Fibroblast of lung (primary cell): Measurements from ENCODE around the gene DIAPH1. TPM values are rescaled to one million over a fixed set of nuclear protein-coding genes. Genes with fewer than 3 reads are reported as not detected.

ENCODE experiments used
- DNase-seq, 2 donors: peaks; one replicate each; pipeline versions ENCODE4 v3.0.0 to v3.0.0-alpha.2; 2010; ENCODE audit warnings: low read depth in 2 of 2
- H2AFZ ChIP-seq: 2 replicates; pipeline ENCODE4 v1.5.1; 2012; ENCODE audit warnings: low read length, control low read depth, inconsistent platforms
- H3K27ac ChIP-seq: 2 replicates; pipeline ENCODE4 v1.5.1; 2011; ENCODE audit warnings: low read length, control low read depth; ENCODE audit not compliant: insufficient read depth
- H3K27me3 ChIP-seq: 2 replicates; pipeline ENCODE4 v1.5.1; 2011; ENCODE audit warnings: mild to moderate bottlenecking, low read length; ENCODE audit not compliant: control insufficient read depth, insufficient read depth
- H3K36me3 ChIP-seq: 2 replicates; pipeline ENCODE4 v1.5.1; 2011; ENCODE audit warnings: low read length; ENCODE audit not compliant: control insufficient read depth, insufficient read depth
- H3K4me1 ChIP-seq: 2 replicates; pipeline ENCODE4 v1.5.1; 2011; ENCODE audit warnings: low read length; ENCODE audit not compliant: control insufficient read depth, insufficient read depth; ENCODE audit errors: extremely low read depth
- H3K4me2 ChIP-seq: 2 replicates; pipeline ENCODE4 v1.5.1; 2011; ENCODE audit warnings: low read length, control low read depth; ENCODE audit not compliant: insufficient read depth; ENCODE audit errors: extremely low read depth
- H3K4me3 ChIP-seq, 4 experiments: fragments of 200-600 bp in 1 of 4; sonication (generic) in 1 of 4; replicated peaks in 1 of 4; 2 replicates each; pipeline ENCODE4 v1.5.1; 2011 to 2016; ENCODE audit warnings: low read length in 4 of 4, low read depth in 3 of 4, mild to moderate bottlenecking in 3 of 4, control low read depth in 2 of 4, inconsistent platforms in 1 of 4, mixed read lengths in 1 of 4; ENCODE audit not compliant: insufficient read depth in 1 of 4; ENCODE audit errors: control extremely low read depth in 1 of 4
- H3K79me2 ChIP-seq: 2 replicates; pipeline ENCODE4 v1.5.1; 2012; ENCODE audit warnings: mild to moderate bottlenecking, low read length, inconsistent platforms; ENCODE audit not compliant: control insufficient read depth, insufficient read depth
- H3K9ac ChIP-seq: 2 replicates; pipeline ENCODE4 v1.5.1; 2011; ENCODE audit warnings: mild to moderate bottlenecking, low read length, control low read depth; ENCODE audit not compliant: insufficient read depth
- H3K9me3 ChIP-seq: 2 replicates; pipeline ENCODE4 v1.5.1; 2012; ENCODE audit warnings: low read depth, low read length; ENCODE audit not compliant: control insufficient read depth, insufficient read depth
- H4K20me1 ChIP-seq: 2 replicates; pipeline ENCODE4 v1.5.1; 2011; ENCODE audit warnings: low read length; ENCODE audit not compliant: control insufficient read depth, insufficient read depth; ENCODE audit errors: extremely low read depth
- CTCF ChIP-seq, 2 donors: IDR thresholded peaks in 1 of 2; conservative IDR thresholded peaks in 1 of 2; 1 replicate in 1 of 2; 2 replicates in 1 of 2; pipeline ENCODE4 v1.5.1; 2011 to 2012; ENCODE audit warnings: low read length in 2 of 2, control low read depth in 1 of 2, inconsistent platforms in 1 of 2, low read depth in 1 of 2, mild to moderate bottlenecking in 1 of 2
- EZH2 ChIP-seq: IDR thresholded peaks from 2 replicates; pipeline ENCODE4 v1.5.1; 2012; ENCODE audit warnings: low read length, control low read depth, mild to moderate bottlenecking; ENCODE audit errors: missing control alignments
- polyA plus RNA-seq, 2 donors: library from polyadenylated mRNA; depleted of rRNA in 1 of 2; stranded (reverse) in 1 of 2; unstranded in 1 of 2; fragments of >200 nt; gene quantifications; 2 replicates each; pipeline ENCODE4 v1.2.1, GENCODE V29; 2011 to 2012; ENCODE audit warnings: missing spikeins in 1 of 2
- total RNA-seq: library from RNA; depleted of rRNA; stranded (reverse); fragments of >200 nt; gene quantifications from 2 replicates; pipeline ENCODE4 v1.2.1, GENCODE V29; 2014

Gene DIAPH1
- total and polyA plus RNA-seq, 2 donors (not counting 1 experiment from before 2014, with no cell fraction given), result 21.1 to 30.9 TPM

- peak overlapping the region; percentile 59 for H3K4me2 ChIP-seq
- H3K79me2 ChIP-seq, result no peaks in the 10 kb centered on the region
- H3K9me3 ChIP-seq, result no peaks in the 10 kb centered on the region
- no peak overlapping the region for H3K4me3 ChIP-seq
- peak overlapping the region; percentile 68 for H3K27ac ChIP-seq
- peaks cover 47% of the 10 kb centered on the region for H3K4me1 ChIP-seq
- no peak overlapping the region for H3K9ac ChIP-seq
- no peak for TF ChIP-seq CTCF (conservative IDR thresholded peaks at IDR 0.05 in 1 of 2, IDR thresholded peaks at IDR 0.05 in 1 of 2; ENCODE audit: low read depth in 1 of 2, low read length in 2 of 2)
- no peak for TF ChIP-seq EZH2
- peak; percentile 55 to 67 for DNase-seq
- peaks cover 4% of the 10 kb centered on the region for H3K36me3 ChIP-seq
- no peaks in the 10 kb centered on the region for H4K20me1 ChIP-seq
- H2AFZ ChIP-seq, result no peak overlapping the region
- H3K27me3 ChIP-seq, result no peaks in the 10 kb centered on the region
Observed at GRCh38 chr5:141528291-141528984, 90.4 kb downstream of the DIAPH1 start.

GRCh38 chr5:141527426-141527825, 91.4 kb downstream of the DIAPH1 start:
- Histone ChIP-seq H3K4me1 (peaks cover 52% of the 10 kb centered on the region), H3K27ac (no peak overlapping the region), H3K36me3 (peaks cover 4% of the 10 kb centered on the region), H2AFZ (no peak overlapping the region), H3K27me3 (no peaks in the 10 kb centered on the region), H3K9me3 (no peaks in the 10 kb centered on the region), H3K79me2 (no peaks in the 10 kb centered on the region), H3K9ac (no peak overlapping the region), H3K4me3 (no peak overlapping the region), H3K4me2 (no peak overlapping the region), H4K20me1 (no peaks in the 10 kb centered on the region)
- peak in 1 of 2 donors; percentile 27 for DNase-seq
- no peak for TF ChIP-seq EZH2
- TF ChIP-seq CTCF (conservative IDR thresholded peaks at IDR 0.05 in 1 of 2, IDR thresholded peaks at IDR 0.05 in 1 of 2; ENCODE audit: low read depth in 1 of 2, low read length in 2 of 2), result no peak

- no peak for DNase-seq
Observed at GRCh38 chr5:141525653-141526052, 93.1 kb downstream of the DIAPH1 start.

More at GRCh38 chr5:141525653-141526052, 93.1 kb downstream of the DIAPH1 start:
- H3K79me2 ChIP-seq, result no peaks in the 10 kb centered on the region
- no peaks in the 10 kb centered on the region for H4K20me1 ChIP-seq
- no peak overlapping the region for H3K4me3 ChIP-seq
- H3K4me1 ChIP-seq, result peaks cover 64% of the 10 kb centered on the region
- TF ChIP-seq EZH2, result no peak
- no peak for TF ChIP-seq CTCF (conservative IDR thresholded peaks at IDR 0.05 in 1 of 2, IDR thresholded peaks at IDR 0.05 in 1 of 2; ENCODE audit: low read depth in 1 of 2, low read length in 2 of 2)
- H3K36me3 ChIP-seq, result peaks cover 4% of the 10 kb centered on the region
- peak overlapping the region; percentile 89 for H3K27ac ChIP-seq
- H3K27me3 ChIP-seq, result no peaks in the 10 kb centered on the region
- H3K4me2 ChIP-seq, result peak overlapping the region; percentile 77
- H2AFZ ChIP-seq, result no peak overlapping the region
- no peak overlapping the region for H3K9ac ChIP-seq
- no peaks in the 10 kb centered on the region for H3K9me3 ChIP-seq
